GM21576 (cell line): ENCODE measurements around the gene PPIL1.

ENCODE experiments used
- ATAC-seq: cut with Tn5 transposase; IDR thresholded peaks from one replicate; pipeline ENCODE4 v1.9.1; 2021; ENCODE audit warnings: mild to moderate bottlenecking, moderate library complexity; ENCODE audit not compliant: unreplicated experiment

PPIL1 gene

DNA sequence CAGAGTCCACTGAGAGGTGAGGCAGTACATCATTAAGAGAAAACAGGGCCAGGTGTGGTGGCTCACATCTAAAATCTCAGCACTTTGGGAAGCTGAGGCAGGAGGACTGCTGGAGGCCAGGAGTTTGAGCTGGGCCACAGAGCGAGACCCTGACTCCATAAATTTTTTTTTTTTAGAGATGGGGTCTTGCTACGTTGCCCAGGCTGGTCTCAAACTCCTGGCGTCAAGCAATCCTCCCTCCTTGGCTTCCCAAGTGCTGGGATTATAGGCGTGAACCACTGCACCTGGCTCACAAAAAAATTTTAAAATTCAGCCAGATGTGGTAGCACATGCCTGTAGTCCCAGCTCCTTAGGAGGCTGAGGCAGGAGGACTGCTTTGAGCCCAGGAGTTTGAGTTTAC lies 17.3 kb downstream of the PPIL1 start:
- no peak for ATAC-seq

DNA sequence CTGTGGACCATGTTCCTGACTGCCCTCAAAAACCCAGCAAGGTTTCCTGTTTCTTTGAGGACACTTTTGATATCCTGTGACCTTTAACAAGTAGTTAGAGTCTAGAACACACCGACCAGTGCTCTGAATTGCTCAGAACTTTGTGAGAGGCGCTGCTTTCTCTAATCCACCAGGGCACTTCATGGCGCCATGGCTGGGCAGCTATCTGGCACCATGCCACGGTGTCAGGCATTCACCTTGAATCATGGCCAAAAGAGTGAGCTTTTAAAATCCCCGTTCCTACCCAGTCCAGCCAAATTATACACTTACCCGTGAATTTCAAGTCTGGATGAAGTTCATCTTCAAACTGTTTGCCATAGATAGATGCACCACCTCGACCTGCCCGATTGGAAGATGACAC lies 18.3 kb downstream of the PPIL1 start:
- ATAC-seq, result no peak

DNA sequence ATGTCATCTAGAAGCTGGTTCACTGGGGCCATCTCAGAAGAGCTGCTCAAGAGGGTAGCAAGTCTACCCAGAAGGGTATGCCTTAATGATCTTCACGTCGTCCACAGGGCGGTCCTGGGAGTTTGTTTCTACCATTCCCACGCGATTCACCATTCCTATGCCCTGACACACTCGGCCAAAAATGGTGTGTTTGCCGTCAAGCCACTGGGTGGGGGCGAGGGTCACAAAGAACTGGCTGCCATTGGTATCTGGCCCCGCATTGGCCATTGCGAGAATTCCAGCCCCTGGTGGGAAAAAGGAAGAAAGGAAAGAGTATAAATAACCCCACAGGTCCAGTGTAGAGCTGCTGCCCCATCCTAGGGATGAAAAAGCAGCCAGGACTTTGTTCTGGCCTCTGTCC lies 18.9 kb downstream of the PPIL1 start:
- no peak for ATAC-seq

DNA sequence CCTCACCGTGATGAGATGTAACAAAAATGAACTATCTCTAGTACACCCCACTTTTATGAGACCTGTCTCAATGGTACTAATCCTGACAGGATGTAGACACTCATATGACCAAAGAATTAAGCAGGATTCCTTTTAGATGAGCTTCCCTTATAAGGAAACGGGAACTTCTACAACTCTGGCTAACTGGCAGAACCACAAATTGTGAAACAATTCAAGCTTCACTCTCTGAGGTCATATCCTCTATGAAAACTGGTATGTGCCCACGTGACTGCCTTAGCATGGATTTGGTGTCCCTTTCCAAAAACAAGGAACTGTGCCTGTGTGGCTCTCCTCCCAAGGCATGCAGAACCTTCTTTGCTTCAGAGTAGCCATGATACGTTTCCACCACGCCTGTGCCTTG lies 21.3 kb downstream of the PPIL1 start:
- no peak for ATAC-seq

DNA sequence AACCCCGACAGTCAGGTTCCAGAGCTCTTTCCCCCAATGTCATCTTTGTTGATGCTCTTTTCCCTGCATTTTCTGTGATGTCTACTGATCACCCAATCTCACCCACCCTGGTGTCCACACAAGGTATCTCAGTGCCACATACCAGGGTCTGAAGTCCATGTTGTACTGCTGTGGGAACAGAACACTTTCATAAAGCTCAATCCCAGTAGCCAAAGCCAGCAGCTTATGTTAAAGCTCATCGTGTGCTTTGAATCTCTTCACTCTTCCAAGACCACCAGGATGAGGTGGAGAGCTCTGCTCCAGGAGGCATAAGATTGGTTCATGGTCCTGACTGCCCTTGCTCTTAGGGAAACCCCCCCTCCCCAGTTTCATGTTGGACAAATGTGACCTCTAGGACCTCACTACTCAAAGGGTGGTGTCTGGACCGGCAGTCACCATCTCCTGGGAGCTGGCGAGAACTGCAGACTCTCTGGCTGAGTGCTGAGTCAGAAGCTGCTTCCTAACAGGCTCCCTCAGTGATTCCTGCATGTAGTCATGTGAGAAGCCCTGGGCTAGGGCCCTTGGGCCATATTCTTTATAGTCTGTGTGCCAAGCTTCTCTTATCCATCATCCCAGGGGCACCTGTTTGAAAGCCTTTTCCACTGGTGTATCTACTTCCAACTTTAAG lies 22.0 kb downstream of the PPIL1 start:
- no peak for ATAC-seq

DNA sequence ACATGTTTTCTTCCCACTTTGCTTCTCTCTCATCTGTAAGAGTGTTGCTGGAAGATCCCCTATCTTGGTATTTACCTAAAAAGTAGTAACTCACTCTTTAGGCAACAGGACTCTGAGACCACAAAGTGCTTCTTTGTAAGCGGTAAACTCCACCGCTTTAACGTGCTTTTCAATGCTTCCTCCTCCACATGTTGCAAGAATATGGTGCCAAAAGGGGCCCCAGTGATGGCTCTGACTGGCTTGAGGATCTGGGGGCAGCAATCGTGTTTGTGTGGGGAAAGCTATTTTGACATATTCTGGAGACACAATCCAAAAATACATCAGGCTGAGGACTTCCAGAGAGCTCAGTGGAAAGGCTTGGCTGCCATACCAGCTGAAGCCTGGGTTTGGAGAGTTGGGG lies 23.0 kb downstream of the PPIL1 start:
- no peak for ATAC-seq

DNA sequence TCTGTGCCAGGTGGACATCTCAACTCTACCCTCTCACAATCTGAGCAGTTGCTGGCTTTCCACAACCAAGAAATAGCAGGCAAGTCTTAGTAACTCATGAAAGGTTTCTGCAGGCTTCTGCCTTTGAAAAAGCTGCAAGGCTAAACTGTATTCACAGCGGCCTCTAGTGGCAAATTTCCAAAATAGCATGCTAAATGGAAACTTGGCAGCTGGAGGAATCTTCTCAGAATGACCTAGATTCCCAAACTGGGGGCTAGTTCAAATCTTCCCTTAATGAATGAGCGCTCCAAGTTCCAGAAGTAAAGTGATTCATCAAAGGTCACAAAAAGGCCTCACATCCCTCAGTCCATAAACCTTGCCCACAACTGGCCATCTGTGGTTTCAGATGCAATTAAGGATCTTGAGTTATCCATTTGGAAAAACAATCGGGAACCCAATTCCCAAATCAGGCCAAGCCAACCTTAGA lies 23.4 kb downstream of the PPIL1 start:
- ATAC-seq, result no peak

DNA sequence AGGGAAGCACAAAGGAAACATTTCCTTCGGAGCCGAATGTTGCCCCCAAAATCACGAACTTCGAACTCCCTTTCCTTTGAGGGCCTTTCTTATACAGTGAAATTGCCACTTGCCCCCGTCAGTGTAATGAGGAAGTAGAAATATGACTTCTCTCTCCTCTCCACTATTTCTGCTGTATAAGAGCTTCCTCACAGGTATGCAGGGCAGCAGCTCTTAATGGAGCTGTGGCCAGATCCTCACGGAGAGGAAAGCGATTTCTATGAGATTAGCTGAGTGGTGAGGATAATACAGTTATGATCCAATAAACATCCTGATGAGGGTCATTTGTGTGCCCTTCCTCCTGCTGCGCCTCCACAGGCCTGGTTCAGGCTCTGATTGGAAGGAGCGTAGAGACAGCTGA lies 24.6 kb downstream of the PPIL1 start:
- ATAC-seq, result no peak

DNA sequence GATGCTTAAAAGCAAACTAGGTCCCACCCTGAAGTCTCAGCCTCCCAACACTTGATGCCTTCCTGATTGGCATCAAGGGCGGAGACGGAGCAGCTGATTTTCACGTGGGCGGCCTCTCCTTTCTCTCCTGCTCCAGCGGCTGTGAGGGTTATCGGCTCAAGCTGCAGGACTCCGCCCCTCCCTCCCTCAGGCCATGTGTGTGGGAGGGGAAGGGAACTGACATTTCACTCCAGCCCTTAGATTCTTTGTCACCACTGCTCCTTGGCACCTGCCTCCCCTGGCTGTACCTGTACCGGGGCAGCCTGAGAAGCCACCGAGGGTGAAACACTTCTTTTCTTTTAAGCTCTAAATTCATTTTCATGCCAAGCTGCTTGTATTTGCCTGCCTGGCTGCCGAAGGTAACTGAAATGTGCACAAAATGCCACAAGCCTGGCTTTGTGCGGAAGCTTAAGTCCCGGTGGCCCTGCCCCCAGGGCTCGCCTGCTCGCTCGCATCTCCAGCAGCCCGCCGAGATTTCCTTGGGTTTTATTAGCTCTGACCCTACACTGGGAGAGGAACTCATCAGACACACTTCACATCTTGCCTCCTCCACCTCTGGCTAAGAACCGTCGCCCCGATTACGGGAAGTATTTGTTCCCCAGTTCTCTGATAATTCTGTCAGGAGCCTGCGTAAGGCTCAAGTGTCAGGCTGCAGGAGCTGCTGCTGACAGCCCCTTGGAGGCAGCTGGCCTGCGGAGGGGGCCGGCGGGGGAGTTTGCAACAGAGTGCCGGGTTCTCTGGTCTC lies 25.8 kb downstream of the PPIL1 start:
- ATAC-seq, result no peak

DNA sequence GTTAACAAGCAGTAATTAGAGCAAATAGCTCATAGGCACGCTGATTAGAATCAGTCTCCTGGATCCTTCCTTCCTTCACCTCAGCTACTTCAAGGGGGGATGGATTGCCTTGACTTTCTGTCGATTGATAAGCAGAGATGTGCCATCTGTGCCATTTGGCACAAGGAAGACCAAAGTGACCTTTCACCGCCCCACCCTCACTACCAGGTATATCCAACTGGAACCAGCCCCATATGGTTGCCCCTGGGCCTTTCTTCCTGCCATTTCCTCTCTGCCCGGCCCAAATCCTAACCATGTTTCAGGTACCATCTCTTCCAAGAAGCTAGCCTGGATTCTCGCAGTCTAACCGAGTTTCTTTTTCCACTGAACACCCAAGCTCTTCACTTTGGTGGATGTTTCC lies 26.6 kb downstream of the PPIL1 start:
- no peak for ATAC-seq

DNA sequence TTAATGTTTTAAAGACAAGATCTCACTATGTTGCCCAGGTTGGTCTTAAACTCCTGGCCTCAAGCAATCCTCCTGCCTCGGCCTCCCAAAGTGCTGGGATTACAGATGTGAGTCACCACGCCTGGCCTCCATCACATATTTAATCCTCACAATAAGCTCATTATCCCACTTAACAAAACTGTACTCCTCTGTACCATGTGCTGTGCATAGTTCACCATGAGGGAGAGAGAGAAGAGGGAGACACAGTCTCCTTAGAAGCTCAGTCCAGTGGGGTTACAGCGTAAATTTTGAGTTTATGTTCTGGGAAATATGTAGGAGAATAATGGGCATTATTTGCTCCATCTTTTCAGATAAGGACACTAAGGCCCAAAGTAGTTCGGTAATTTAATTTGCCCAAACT lies 27.5 kb downstream of the PPIL1 start:
- no peak for ATAC-seq

DNA sequence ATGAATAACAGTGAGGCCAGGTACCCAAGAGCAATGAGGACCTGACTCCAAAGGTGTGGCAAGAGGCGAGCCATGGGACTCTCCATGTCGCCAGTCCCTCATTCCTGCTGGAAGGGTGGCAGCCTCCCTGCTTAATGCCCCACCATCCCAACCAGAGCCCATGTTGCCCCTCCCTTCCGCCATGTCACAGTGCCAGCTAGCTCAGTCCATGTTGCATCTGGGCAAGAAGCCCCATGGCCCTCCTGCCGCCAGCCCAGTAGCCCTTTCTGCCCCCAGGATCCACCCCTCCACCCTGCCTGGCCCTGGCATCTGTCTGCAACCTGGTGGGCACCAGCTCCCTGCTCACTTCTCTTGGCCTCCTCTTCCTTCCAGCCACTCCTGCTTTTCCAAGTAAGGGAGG lies 29.4 kb downstream of the PPIL1 start:
- no peak for ATAC-seq

DNA sequence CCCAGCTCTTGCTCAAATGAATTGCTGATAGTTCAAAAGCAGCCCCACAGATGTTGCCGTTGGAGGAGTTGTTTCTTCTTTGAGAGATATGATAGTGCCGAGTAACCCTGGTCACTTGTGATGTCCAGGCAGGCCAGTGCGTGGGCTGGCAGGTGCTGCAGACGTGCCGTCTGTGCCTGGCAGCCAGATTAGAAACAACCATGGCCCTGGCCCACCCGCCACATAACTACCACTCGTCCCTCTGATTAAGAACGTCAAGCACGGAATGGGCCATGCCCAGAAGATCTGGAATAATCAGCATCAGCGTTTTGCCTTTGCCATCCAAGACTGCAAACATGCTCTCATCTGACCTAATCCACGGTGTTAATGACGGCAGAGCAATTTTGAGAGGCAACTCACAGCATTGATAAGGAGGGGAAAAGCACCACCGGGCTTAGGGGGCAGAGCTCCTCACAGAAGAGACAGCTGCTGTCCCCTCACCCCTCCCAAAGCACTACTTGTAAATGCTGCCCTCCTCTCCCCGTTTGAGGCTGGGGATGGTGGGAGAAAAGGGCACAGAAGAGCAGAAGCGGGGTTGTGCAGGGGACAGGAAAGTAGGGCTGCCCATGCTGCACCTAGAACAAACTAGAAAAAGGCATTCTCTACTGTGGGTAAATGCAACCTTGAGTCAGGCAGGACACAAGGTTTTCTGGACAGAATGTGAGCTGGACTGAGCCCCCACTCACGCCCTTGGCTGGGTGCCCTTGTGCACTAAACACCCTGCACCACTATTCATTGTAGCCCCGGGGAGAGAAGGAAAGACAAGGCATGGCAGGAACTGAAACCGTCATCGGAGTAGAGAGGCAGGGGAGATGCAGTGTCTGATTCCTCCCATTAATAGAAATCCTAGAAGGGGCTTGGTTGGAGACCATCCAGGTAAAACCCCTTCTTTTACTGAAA lies 30.1 kb downstream of the PPIL1 start:
- no peak for ATAC-seq

DNA sequence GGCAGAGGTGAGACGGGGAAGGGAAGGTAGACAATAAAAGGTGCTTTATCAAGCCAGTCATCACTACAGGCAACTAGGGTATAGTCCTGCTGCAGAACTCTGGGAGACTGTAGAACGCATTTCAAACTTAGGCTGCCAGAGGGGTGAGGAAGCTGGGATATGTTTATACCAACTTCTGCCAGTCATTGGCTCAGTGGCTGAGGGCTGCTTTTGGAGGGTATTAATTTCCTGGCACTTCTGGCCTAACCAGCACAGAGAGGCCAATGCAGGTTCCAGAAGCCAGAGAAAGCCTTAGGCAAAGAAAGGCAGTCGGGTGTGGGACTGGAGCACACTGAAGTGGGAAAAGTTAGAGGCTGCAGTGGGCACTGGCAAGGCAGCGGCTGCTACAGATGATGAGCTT lies 31.4 kb downstream of the PPIL1 start:
- ATAC-seq, result no peak

DNA sequence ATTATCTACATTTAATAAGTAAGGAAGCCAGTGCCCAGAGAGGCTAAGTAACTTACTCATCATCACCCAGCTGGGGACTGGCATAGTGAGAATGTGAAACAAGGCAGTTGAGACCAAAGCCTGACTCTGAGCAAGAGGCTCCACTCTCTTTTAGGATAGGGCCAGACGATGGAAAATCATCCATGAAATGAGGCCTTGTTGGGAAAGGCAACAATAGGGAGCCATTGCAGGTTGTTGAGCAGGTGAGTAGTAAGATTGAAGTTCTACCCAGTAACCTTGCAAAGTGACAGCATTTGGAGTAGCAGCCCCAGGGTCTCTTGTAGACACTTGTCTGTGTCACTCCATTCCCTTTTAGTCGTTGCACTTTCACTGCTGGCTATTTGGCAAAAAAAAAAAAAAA lies 32.8 kb downstream of the PPIL1 start:
- no peak for ATAC-seq

DNA sequence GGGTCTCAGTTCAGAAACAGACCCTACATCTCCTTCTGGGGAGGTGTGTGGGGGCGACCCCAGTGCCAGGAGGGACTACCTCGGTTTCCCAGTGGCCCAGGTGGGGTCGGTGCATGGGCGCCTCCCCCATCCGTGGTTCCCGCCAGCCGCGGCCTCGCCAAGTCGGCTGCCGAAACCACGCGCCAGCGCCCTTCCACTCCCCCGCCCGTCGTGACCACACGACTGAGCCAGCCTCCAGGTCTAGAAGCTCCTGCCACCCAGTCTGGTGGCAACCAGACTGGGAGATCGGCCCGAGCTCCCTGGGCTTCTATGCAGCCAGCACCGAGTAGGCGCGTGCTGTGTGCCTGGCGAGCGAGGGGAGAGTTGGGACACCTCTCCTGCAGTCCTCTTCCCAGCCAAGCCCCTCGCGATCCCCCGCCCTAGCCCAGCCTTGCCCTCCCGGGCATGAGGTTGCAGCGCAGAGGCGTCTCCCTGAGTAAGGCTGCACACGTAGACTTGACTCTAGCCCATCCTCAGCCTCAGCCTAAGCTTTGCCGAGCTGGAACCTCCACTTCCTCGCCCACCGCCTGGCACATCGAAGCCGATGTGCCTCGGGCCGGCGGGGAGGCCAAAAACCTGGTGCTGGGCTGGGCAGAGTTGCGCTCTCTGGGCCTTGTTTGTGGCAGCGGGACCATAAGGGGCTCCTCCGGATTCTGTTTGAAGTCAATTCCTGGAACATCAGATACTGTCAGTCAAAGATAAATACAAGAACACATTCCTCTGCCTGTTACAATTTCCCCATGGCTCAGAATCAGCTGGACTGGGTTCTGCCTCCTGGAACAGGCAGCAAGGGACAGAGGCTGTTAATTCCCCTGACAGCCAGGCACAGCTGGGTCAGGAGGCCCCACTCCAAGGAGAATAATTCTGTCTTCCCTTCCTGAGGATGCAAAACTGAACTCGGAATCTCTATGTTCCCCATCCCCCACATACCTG lies 33.9 kb downstream of the PPIL1 start:
- no peak for ATAC-seq

DNA sequence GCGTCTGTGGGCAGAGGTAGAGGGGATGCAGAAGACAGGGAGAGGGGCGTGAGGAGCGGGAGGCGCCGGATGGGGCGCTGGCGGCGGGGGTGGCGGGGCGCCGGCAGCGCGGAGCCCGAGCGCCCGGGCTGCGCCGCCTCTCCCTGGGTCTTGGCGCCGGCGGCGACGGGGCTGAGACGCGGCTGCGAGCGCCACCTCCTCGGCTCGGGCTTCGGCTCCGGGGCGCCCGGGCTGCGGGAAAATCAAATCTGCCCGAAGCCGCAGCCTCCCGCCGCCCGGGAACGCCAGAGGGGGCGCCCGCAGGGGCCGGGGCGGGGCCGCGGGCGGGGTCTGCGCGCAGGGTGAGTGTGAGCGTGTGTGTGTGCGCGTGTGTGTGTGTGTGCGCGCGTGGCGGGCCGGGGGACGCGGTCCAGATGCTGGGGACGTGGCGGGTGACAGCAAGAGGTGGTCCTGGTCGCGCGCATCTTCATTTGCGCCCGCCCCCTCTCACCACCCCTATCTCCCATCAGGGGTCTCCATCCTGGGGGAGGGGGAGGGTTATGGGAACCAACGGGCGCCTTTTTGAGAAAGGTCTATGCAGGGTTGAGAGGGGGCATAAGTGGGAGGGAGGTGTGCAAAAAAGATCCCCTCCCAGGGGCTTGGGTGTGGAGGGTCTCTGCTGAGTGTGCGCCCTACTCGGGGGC lies 34.7 kb downstream of the PPIL1 start:
- ATAC-seq, result no peak

DNA sequence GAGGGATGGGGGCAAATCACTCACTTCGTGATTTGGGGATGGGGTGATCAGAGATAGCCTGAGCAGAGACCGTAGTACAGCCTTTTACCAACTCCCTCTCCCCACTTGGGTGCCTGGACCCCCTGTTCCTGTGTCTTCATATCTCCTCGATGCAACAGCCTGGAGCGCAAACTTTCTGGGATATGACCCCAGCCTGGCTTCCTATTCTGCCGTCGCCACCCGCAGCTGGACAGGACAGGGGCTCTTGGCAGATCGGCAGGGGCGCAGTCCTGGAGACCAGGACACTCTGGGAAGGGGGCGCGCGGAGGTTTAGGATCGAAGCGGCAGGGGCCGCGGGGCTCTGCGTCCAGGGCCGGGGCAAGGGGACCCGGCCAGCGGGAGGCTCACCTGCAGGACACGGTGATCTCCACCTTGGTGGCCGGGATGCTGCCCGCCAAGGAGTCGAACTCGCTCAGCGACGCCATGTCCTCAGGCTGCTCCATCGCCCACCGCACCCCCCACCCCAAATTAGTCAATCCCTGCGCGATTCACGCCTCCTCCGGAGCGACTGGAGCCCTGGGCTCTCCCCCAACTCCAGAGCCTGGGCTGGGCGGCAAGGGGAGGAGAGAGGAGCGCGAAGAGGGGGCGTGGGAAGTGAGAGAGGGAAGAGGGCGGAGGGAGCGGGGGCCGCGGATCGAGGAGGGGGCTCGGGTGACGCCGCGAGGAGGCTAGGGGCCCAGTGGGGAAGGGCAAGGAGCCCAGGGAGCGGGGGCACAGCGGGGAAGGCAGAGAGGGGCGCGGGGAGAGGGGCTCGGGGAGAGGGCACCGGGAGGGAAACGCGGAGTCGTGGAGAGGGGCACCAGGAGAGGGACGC lies 35.5 kb downstream of the PPIL1 start, which contains the start of gene CPNE5:
Gene CPNE5 (minus strand): TSS at position 549 of the 853 bp plus-strand sequence. CDS start 67 bp downstream, at position 482.
- ATAC-seq, result no peak

DNA sequence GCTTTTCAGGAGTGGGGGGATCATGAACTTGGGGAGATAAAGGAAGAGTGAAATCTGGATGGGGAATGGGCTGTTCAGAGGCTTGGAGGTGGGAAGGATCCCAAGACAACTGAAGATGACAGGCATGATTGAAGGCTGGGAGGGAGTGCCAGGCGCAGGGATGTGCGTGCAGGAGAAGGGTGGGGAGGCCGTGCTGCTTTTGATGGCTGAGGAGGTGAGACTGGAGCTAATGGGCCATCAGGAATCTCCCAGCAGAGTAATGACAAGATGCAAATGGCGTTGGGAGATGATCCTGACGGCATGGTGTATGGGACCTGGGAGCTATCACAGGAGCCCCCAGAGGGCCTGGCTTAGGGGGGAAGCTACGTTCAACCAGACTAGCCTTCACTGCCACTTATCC lies 36.9 kb downstream of the PPIL1 start:
- no peak for ATAC-seq
